K562 (cell line): ENCODE data around the gene C4orf54. TPM values are rescaled to one million over a fixed set of nuclear protein-coding genes. Genes with fewer than 3 reads are reported as not detected.

Experiments used
- ATAC-seq: fragments of 200-7000 bp; cut with Tn5 transposase; 3 replicates; pipeline ENCODE4 v1.9.1; 2020; ENCODE audit warnings: moderate library complexity
- BruUV-seq: library from RNA; stranded (reverse); fragments of 400-500 nt; replicated peaks from 2 replicates; lab custom pipeline; 2021; lab: Mats Ljungman, UMichigan
- CTCF ChIA-PET: fragments of 300-600 bp; formaldehyde crosslinking; extraction: SDS; loops from one replicate; lab custom pipeline; 2021; ENCODE audit warnings: low intra/inter-chr PET ratio; lab: Yijun Ruan, JAX
- POLR2A ChIA-PET: fragments of 300-600, 350-650 bp; sonication (Branson Sonifier 250); formaldehyde crosslinking; extraction: SDS; loops from one replicate; lab custom pipeline; 2021; ENCODE audit warnings: antibody characterized with exemption, inconsistent platforms; lab: Yijun Ruan, JAX
- DNase-seq, 4 experiments: peaks; one replicate each; pipeline versions ENCODE4 v3.0.0 to v3.0.0-alpha.2; 2011 to 2018; ENCODE audit warnings: low spot score in 3 of 4, mixed read lengths in 3 of 4; ENCODE audit errors: extremely low read depth in 1 of 4
- FAIRE-seq: peaks from 2 replicates; lab custom pipeline; 2011; peaks lifted over from hg19 to GRCh38; lab: Jason Lieb, UNC
- H2AFZ ChIP-seq: 2 replicates; pipeline ENCODE4 v1.6.0; 2011; ENCODE audit warnings: low read depth, low read length, control low read depth, inconsistent platforms
- H3K27ac ChIP-seq: fragments of 200-600 bp; 3 replicates; pipeline ENCODE4 v1.8.0; 2011; ENCODE audit warnings: low read depth, mild to moderate bottlenecking, control low read depth, inconsistent platforms, low read length, moderate library complexity, mixed read lengths; ENCODE audit errors: extremely low read depth
- H3K27me3 ChIP-seq, 2 experiments: fragments of 300-600 bp in 1 of 2; 2 replicates in 1 of 2; 3 replicates in 1 of 2; pipeline versions ENCODE4 v1.6.0 to v1.8.0; 2011; ENCODE audit warnings: inconsistent platforms in 2 of 2, low read length in 2 of 2, mild to moderate bottlenecking in 1 of 2, mixed read lengths in 1 of 2, moderate library complexity in 1 of 2; ENCODE audit not compliant: control insufficient read depth in 2 of 2, insufficient read depth in 2 of 2
- H3K36me3 ChIP-seq: fragments of 300-600 bp; 3 replicates; pipeline ENCODE4 v1.8.0; 2011; ENCODE audit warnings: mild to moderate bottlenecking, low read length, inconsistent platforms; ENCODE audit not compliant: control insufficient read depth, insufficient read depth
- H3K4me1 ChIP-seq, 2 experiments: fragments of 200-600 bp in 1 of 2; replicated peaks in 1 of 2; 2 replicates in 1 of 2; 3 replicates in 1 of 2; pipeline versions ENCODE4 v1.5.1 to v1.8.0; 2011; ENCODE audit warnings: inconsistent platforms in 2 of 2, low read length in 2 of 2, mild to moderate bottlenecking in 1 of 2, mixed read lengths in 1 of 2, moderate library complexity in 1 of 2; ENCODE audit not compliant: control insufficient read depth in 2 of 2, insufficient read depth in 2 of 2
- H3K4me2 ChIP-seq: 2 replicates; pipeline ENCODE4 v1.6.1; 2011; ENCODE audit warnings: low read length, control low read depth, inconsistent platforms, mixed read lengths; ENCODE audit not compliant: insufficient read depth
- H3K4me3 ChIP-seq: fragments of 200-600 bp; sonication (generic), shearing (Covaris generic); 2 replicates; pipeline ENCODE4 v1.5.1; 2016; ENCODE audit warnings: control low read depth, inconsistent platforms
- H3K79me2 ChIP-seq: fragments of 200-600 bp; 3 replicates; pipeline ENCODE4 v1.8.0; 2011; ENCODE audit warnings: low read length, inconsistent platforms; ENCODE audit not compliant: control insufficient read depth, insufficient read depth
- H3K9ac ChIP-seq, 2 experiments: 2 replicates each; pipeline versions ENCODE4 v1.6.0 to v1.6.1; 2011; ENCODE audit warnings: low read depth in 2 of 2, low read length in 2 of 2, control low read depth in 1 of 2, inconsistent platforms in 1 of 2, mild to moderate bottlenecking in 1 of 2, mixed read lengths in 1 of 2; ENCODE audit not compliant: insufficient read depth in 1 of 2
- H3K9me1 ChIP-seq: one replicate; pipeline ENCODE4 v1.6.0; 2011; ENCODE audit warnings: inconsistent platforms, mild to moderate bottlenecking, low read length, moderate library complexity; ENCODE audit not compliant: control insufficient read depth, insufficient read depth
- H3K9me3 ChIP-seq: replicated peaks from 2 replicates; pipeline ENCODE4 v1.5.1; 2011; ENCODE audit warnings: low read depth, low read length, inconsistent platforms; ENCODE audit not compliant: control insufficient read depth, insufficient read depth
- H4K20me1 ChIP-seq: replicated peaks from 2 replicates; pipeline ENCODE4 v1.6.1; 2011; ENCODE audit warnings: low read length, inconsistent platforms, mixed read lengths; ENCODE audit not compliant: control insufficient read depth, insufficient read depth
- ARID1B ChIP-seq: fragments of 450-650 bp; IDR thresholded peaks from 2 replicates; pipeline ENCODE4 v1.6.1; 2016; ENCODE audit warnings: antibody characterized with exemption, mild to moderate bottlenecking, inconsistent platforms
- E2F1 ChIP-seq: sonication (generic); formaldehyde crosslinking; IDR thresholded peaks from 2 replicates; pipeline ENCODE4 v1.8.1; 2023; ENCODE audit warnings: mild to moderate bottlenecking, missing genetic modification reagents, moderate library complexity
- GABPB2 ChIP-seq: fragments of 250-450 bp; sonication (Bioruptor Pico); conservative IDR thresholded peaks from 2 replicates; pipeline ENCODE4 v1.5.1; 2021; ENCODE audit warnings: mild to moderate bottlenecking
- NCOA2 ChIP-seq, 2 experiments: fragments of 450-650 bp; IDR thresholded peaks; 2 replicates each; pipeline ENCODE4 v1.6.1; 2018; ENCODE audit warnings: mild to moderate bottlenecking in 2 of 2, moderate library complexity in 1 of 2; ENCODE audit not compliant: partially characterized antibody in 2 of 2
- PHB ChIP-seq: fragments of 250-450 bp; sonication (Bioruptor Pico); IDR thresholded peaks from 2 replicates; pipeline ENCODE4 v1.5.0; 2021
- SMAD1 ChIP-seq: fragments of 150-350 bp; IDR thresholded peaks from 2 replicates; pipeline ENCODE4 v1.6.1; 2014; ENCODE audit warnings: low read length, low read depth; ENCODE audit not compliant: partially characterized antibody
- ZNF717 ChIP-seq: fragments of 250-450 bp; sonication (Bioruptor Pico); IDR thresholded peaks from 2 replicates; pipeline ENCODE4 v1.5.0; 2021
- ZNF75A ChIP-seq: fragments of 450-650 bp; formaldehyde crosslinking; IDR thresholded peaks from 2 replicates; pipeline ENCODE4 v1.4.0; 2020; ENCODE audit warnings: mild to moderate bottlenecking
- WGBS: fragments of 100-300 bp; shearing (Covaris generic); methylation state at CpG from one replicate; pipeline ENCODE4 v1.1.6; 2016; ENCODE audit warnings: low coverage, mixed read lengths; ENCODE audit not compliant: insufficient coverage; ENCODE audit errors: missing lambda C conversion rate; 5-methylcytosine and 5-hydroxymethylcytosine counted together
- in situ Hi-C: fragments of 300-500 bp; cut with MboI; formaldehyde crosslinking; loops from 4 replicates; pipeline ENCODE4 v1.15.0; 2018; ENCODE audit warnings: inconsistent platforms, mixed read lengths
- intact Hi-C: fragments of 100-400 bp; cut with micrococcal nuclease; formaldehyde crosslinking; loops from 2 replicates; pipeline ENCODE4 v1.14.2; 2022
- polyA plus RNA-seq, 8 experiments: library from polyadenylated mRNA; depleted of rRNA in 4 of 8; stranded (reverse) in 5 of 8; unstranded in 3 of 8; fragments of >200 nt; fragmentation: Nextera tagmentation in 2 of 8; fragmentation: Illumina TruSeq in 1 of 8; extraction: Ambion mirVana in 2 of 8; extraction: Trizol in 1 of 8; gene quantifications; 2 replicates each; pipeline versions ENCODE4 v1.2.1 to v1.2.3, GENCODE V29; 2011 to 2014; ENCODE audit warnings: inconsistent platforms in 1 of 8, missing spikeins in 1 of 8
- total RNA-seq, 7 experiments: library from RNA; depleted of rRNA in 6 of 7; stranded (reverse); fragments of >200 nt in 6 of 7; fragmentation: Illumina TruSeq in 2 of 7; extraction: Trizol in 2 of 7; gene quantifications; 2 replicates each; pipeline versions ENCODE4 v1.2.1 to v1.2.3, GENCODE V29; 2011 to 2021; ENCODE audit warnings: low replicate concordance in 1 of 7
- TF ChIP-seq, protein P1 (sequence below), 2 experiments: fragments of 200-800 bp in 1 of 2; sonication (Bioruptor generic) in 1 of 2; sonication (generic) in 1 of 2; formaldehyde crosslinking in 1 of 2; IDR thresholded peaks in 1 of 2; conservative IDR thresholded peaks in 1 of 2; 2 replicates each; pipeline versions ENCODE4 v1.5.0 to v1.6.1; 2016 to 2020; ENCODE audit warnings: missing compliant biosample characterization in 1 of 2, missing genetic modification characterization in 1 of 2, missing genetic modification reagents in 1 of 2

C4orf54 gene
- total and polyA plus RNA-seq, 9 of the 15 experiments (the other 6 are each of a cell fraction or from before 2014, with no cell fraction given) = not detected

DNA sequence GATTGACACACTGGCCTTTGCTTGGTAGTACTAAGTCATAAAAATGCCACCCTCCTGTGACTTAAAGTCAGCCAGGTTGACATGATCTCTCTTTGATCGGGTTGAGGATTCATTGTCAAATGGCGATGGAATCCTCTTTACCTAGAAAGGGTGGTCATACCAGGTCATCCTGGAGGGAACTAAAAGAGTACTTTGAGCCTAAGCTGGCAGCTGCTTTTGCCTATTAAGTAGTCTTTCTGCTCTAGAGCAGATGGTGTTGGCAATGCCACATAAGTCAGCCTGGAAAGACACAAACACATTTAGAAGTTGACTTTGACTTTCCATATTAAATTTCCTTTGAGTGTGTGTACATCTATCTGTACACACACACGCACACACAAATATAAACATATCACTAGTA is 39.2 kb upstream of the C4orf54 start:
- TF ChIP-seq E2F1 (CRISPR knock-in tag) (no peak), ZNF717 (CRISPR knock-in tag) (no peak), NCOA2 (IDR thresholded peaks at IDR 0.05; ENCODE audit: partially characterized antibody in 2 of 2) (no peak), GABPB2 (CRISPR knock-in tag) (no peak), ARID1B (no peak), SMAD1 (no peak), ZNF75A (no peak), PHB (no peak)
- TF ChIP-seq, protein P1, sequence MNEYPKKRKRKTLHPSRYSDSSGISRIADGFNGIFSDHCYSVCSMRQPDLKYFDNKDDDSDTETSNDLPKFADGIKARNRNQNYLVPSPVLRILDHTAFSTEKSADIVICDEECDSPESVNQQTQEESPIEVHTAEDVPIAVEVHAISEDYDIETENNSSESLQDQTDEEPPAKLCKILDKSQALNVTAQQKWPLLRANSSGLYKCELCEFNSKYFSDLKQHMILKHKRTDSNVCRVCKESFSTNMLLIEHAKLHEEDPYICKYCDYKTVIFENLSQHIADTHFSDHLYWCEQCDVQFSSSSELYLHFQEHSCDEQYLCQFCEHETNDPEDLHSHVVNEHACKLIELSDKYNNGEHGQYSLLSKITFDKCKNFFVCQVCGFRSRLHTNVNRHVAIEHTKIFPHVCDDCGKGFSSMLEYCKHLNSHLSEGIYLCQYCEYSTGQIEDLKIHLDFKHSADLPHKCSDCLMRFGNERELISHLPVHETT (CRISPR knock-in tag; conservative IDR thresholded peaks at IDR 0.05 in 1 of 2, IDR thresholded peaks at IDR 0.05 in 1 of 2) = no peak
- POLR2A ChIA-PET = no interaction called here
- Histone ChIP-seq H3K36me3 (no peaks in the 10 kb centered on the region), H3K4me1 (no peaks in the 10 kb centered on the region), H3K27me3 (no peaks in the 10 kb centered on the region), H3K27ac (no peak overlapping the region), H4K20me1 (no peaks in the 10 kb centered on the region), H3K9me3 (no peaks in the 10 kb centered on the region), H3K9ac (no peak overlapping the region), H2AFZ (no peak overlapping the region), H3K79me2 (no peaks in the 10 kb centered on the region), H3K4me3 (no peak overlapping the region), H3K4me2 (no peak overlapping the region), H3K9me1 (no peaks in the 10 kb centered on the region)
- FAIRE-seq (no peak), DNase-seq (no peak), ATAC-seq (no peak)
- 0% methylated on average over 3 of the region's 3 CpGs for WGBS
- intact Hi-C loops = no loop called here
- CTCF ChIA-PET = no interaction called here
- BruUV-seq = no TSS peak
- in situ Hi-C loops = no loop called here
